Mesothelial cell of epicardium (in vitro differentiated cells): ENCODE results near the gene BARX2. TPM values are rescaled to one million over a fixed set of nuclear protein-coding genes. Genes with fewer than 3 reads are reported as not detected.

Source experiments
- DNase-seq, 2 experiments: peaks; one replicate each; pipeline ENCODE4 v3.0.0; 2021; ENCODE audit warnings: low spot score in 2 of 2; ENCODE audit not compliant: unreplicated experiment in 2 of 2
- H3K27ac Mint-ChIP-seq: 2 replicates; pipeline ENCODE4 v1.8.0; 2021; ENCODE audit warnings: mixed read lengths
- H3K27me3 Mint-ChIP-seq: 2 replicates; pipeline ENCODE4 v1.8.0; 2021; ENCODE audit warnings: low read depth, mixed read lengths
- H3K36me3 Mint-ChIP-seq: 2 replicates; pipeline ENCODE4 v1.8.0; 2021; ENCODE audit warnings: mixed read lengths
- H3K4me1 Mint-ChIP-seq: 2 replicates; pipeline ENCODE4 v1.8.0; 2021; ENCODE audit warnings: mixed read lengths
- H3K4me3 Mint-ChIP-seq: 2 replicates; pipeline ENCODE4 v1.8.0; 2021; ENCODE audit warnings: mild to moderate bottlenecking, moderate library complexity, mixed read lengths
- H3K9me3 Mint-ChIP-seq: 2 replicates; pipeline ENCODE4 v1.8.0; 2021; ENCODE audit warnings: mixed read lengths
- CTCF ChIP-seq: fragments of 200-600 bp; sonication (generic); IDR thresholded peaks from one replicate; pipeline ENCODE4 v1.5.0; 2021; ENCODE audit warnings: antibody characterized with exemption; ENCODE audit not compliant: unreplicated experiment
- total RNA-seq: library from RNA; stranded (reverse); gene quantifications from 3 replicates; pipeline ENCODE4 v1.2.1, GENCODE V29; 2021

The BARX2 gene
- total RNA-seq, 1 donor from 2014 or later: 69.9 TPM

GRCh38 chr11:129445226-129445625 lies 69.6 kb downstream of the BARX2 start:
- H3K27me3 Mint-ChIP-seq: no peaks in the 10 kb centered on the region
- H3K36me3 Mint-ChIP-seq: peaks cover 38% of the 10 kb centered on the region
- no peak overlapping the region for H3K4me3 Mint-ChIP-seq
- H3K4me1 Mint-ChIP-seq: peaks cover 25% of the 10 kb centered on the region
- no peak for TF ChIP-seq CTCF
- H3K9me3 Mint-ChIP-seq: peaks cover 16% of the 10 kb centered on the region
- H3K27ac Mint-ChIP-seq: peak overlapping the region; percentile 22
- no peak for DNase-seq

DNA sequence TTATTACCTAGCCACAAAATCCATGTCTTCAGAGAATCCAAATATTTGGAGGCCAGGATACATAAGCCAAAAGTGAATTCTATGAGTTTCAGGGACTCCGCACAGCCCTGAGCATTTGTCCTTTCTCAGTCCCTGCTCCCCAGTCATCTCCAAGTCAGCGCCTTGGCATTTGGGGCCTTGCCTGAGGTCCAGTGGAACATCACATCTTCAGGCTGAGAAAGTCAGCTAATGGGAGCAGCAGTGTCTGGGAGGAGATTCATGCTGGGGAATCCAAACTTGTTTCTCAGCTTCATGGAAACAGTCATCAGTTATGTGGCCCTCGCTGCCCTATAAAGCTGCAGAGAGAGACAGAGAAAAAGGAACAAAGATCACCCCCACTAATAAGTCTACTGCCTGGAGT lies 70.9 kb downstream of the BARX2 start:
- Mint-ChIP-seq H3K36me3 (peaks cover 40% of the 10 kb centered on the region), H3K27me3 (no peaks in the 10 kb centered on the region), H3K4me3 (no peak overlapping the region), H3K9me3 (peaks cover 16% of the 10 kb centered on the region), H3K27ac (peak overlapping the region; percentile 22), H3K4me1 (peaks cover 17% of the 10 kb centered on the region)
- no peak for TF ChIP-seq CTCF
- no peak for DNase-seq

DNA sequence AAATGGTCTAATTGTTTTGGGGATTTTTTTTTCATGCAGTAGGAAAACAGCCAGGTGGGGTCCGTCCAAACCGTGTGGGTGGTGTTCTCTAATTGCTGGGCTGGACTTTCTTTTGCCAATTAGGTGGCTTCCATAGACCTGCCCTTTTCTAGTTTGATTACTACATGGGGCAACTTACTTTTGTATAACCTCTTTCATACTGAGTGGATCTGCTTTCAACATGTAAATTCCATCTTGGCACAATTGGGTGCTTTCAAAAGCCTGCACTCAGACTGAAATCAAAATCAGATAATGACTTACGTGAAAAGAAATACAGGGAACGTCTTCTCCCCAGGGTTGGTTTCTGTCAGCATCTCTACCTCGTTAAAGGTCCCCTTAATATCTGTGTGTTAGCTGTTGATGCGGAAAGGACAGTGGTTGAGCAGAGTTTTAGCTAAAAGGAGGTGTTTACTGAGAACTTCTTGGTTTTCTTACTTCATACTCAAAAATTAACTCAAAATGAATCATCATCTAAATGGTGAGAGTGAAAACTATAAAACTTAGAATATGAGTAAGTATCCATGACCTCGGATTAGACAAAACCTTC lies 72.1 kb downstream of the BARX2 start:
- DNase-seq: no peak
- peaks cover 40% of the 10 kb centered on the region for H3K36me3 Mint-ChIP-seq
- H3K27me3 Mint-ChIP-seq: no peaks in the 10 kb centered on the region
- no peak overlapping the region for H3K4me3 Mint-ChIP-seq
- TF ChIP-seq CTCF: no peak
- peak overlapping the region; percentile 22 for H3K27ac Mint-ChIP-seq
- peaks cover 17% of the 10 kb centered on the region for H3K4me1 Mint-ChIP-seq
- peaks cover 16% of the 10 kb centered on the region for H3K9me3 Mint-ChIP-seq

DNA sequence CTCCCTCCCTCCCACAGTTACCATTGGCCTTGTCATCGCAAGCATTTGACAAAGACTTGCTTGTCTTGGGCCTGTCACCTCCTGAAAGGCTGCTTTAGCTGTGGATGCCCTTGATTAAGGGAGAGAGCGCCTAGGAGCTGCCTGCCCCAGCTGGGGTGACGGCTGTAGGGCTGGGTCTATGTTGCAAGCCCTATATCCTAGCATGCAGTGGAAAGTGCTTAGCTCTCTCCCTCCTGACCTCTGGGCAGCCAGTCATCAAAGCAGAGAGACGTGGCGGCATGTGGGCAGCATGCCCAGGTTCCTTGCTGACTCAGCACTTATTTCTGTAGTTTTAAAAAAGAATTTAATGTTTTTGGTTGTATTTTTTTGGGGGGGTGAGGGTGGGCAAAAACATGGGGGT lies 75.9 kb downstream of the BARX2 start:
- Mint-ChIP-seq H3K27ac (no peak overlapping the region), H3K27me3 (no peaks in the 10 kb centered on the region), H3K36me3 (peaks cover 46% of the 10 kb centered on the region), H3K9me3 (peaks cover 16% of the 10 kb centered on the region), H3K4me1 (peaks cover 40% of the 10 kb centered on the region), H3K4me3 (no peak overlapping the region)
- no peak for DNase-seq
- TF ChIP-seq CTCF: no peak

- Mint-ChIP-seq H3K9me3 (peaks cover 6% of the 10 kb centered on the region), H3K27ac (peak overlapping the region; percentile 89), H3K4me1 (peaks cover 48% of the 10 kb centered on the region), H3K4me3 (no peak overlapping the region), H3K36me3 (peaks cover 31% of the 10 kb centered on the region), H3K27me3 (no peaks in the 10 kb centered on the region)
- DNase-seq: no peak
- TF ChIP-seq CTCF: no peak
Measured at GRCh38 chr11:129453293-129453721, 77.7 kb downstream of the BARX2 start.

- no peak overlapping the region for H3K4me3 Mint-ChIP-seq
- peaks cover 63% of the 10 kb centered on the region for H3K4me1 Mint-ChIP-seq
- H3K9me3 Mint-ChIP-seq: no peaks in the 10 kb centered on the region
- TF ChIP-seq CTCF: no peak
- no peaks in the 10 kb centered on the region for H3K27me3 Mint-ChIP-seq
- H3K27ac Mint-ChIP-seq: peak overlapping the region; percentile 92
- no peak for DNase-seq
- H3K36me3 Mint-ChIP-seq: peaks cover 17% of the 10 kb centered on the region
Measured at GRCh38 chr11:129455101-129455500, 79.5 kb downstream of the BARX2 start.
